Subcutaneous adipose tissue (tissue), 4 donors: Measurements from ENCODE around the gene CACNA1B. TPM values are rescaled to one million over a fixed set of nuclear protein-coding genes. Genes with fewer than 3 reads are reported as not detected.

Experiments
- total RNA-seq, 4 donors: library from RNA; depleted of rRNA; stranded (reverse); fragments of >200 nt; gene quantifications; one replicate each; pipeline ENCODE4 v1.1.0, GENCODE V29; 2016
- TF ChIP-seq, protein P1 (sequence below): fragments of 450-650 bp; IDR thresholded peaks from one replicate; pipeline ENCODE4 v1.5.1; 2016; ENCODE audit warnings: low read depth, mild to moderate bottlenecking, control low read depth, antibody characterized with exemption, moderate library complexity

Gene CACNA1B
- total RNA-seq, 4 donors from 2014 or later = not detected

DNA sequence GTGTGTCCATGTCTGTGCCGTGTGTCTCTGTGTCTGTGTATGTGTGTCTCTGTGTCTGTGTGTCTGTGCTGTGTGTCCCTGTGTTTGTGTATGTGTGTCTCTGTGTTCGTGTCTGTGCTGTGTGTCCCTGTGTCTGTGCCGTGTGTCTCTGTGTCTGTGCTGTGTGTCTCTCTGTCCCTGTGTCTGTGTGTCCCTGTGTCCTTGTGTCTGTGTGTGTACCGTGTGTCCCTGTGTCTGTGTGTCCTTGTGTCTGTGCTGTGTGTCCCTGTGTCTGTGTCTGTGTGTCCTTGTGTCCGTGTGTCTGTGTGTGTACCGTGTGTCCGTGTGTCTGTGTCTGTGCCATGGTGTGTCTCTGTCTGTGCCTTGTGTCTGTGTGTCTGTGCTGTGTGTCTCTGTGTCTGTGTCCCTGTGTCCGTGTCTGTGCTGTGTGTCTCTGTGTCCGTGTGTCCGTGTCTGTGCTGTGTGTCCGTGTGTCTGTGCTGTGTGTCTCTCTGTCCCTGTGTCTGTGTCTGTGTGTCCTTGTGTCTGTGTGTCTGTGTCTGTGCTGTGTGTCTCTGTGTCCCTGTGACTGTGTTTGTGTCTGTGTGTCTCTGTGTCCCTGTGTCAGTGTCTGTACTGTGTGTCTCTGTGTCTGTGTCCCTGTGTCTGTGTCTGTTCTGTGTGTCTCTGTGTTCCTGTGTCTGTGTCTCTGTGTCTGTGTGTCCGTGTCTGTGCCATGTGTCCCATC, 23.2 kb downstream of the CACNA1B start:
- TF ChIP-seq, protein P1, sequence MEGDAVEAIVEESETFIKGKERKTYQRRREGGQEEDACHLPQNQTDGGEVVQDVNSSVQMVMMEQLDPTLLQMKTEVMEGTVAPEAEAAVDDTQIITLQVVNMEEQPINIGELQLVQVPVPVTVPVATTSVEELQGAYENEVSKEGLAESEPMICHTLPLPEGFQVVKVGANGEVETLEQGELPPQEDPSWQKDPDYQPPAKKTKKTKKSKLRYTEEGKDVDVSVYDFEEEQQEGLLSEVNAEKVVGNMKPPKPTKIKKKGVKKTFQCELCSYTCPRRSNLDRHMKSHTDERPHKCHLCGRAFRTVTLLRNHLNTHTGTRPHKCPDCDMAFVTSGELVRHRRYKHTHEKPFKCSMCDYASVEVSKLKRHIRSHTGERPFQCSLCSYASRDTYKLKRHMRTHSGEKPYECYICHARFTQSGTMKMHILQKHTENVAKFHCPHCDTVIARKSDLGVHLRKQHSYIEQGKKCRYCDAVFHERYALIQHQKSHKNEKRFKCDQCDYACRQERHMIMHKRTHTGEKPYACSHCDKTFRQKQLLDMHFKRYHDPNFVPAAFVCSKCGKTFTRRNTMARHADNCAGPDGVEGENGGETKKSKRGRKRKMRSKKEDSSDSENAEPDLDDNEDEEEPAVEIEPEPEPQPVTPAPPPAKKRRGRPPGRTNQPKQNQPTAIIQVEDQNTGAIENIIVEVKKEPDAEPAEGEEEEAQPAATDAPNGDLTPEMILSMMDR = no peak

DNA sequence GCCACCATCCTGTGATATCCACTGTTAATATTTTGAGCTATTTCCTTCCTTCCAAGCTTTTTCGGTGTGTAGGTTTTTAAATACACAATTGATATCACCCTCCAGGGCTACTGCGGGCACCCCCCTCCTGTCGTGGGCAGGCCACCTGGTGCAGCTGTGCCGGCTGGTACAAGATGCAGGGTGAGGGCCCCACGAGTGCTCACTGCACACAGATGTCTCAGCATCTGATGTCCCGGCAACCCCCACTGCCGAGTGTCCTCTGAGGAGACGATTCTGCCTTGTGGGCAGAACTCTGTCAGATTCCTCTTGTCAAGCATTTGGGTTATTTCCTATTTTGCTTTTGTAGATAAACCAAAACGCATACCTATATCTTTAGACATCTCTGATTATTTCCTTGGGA, 25.1 kb downstream of the CACNA1B start:
- TF ChIP-seq, protein P1 = no peak

DNA sequence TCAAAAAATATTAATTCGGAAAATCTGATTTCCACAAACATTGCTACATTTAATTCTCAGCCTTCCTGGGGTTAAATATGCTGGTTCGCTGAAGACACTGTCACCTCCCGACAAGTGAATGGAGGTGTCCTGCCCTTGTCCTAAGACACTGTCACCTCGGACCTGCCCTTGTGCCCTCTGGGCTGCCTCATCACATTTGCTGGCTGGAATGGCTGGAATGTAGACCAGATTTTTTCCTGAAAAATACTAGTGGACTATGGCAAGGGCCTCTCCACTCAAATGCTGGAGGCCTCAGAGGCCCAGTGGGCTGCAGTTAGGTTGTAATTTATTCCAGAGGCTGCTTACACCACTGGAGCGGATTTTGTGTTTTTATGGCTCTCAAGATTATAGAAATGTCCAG, 28.2 kb downstream of the CACNA1B start:
- TF ChIP-seq, protein P1 = no peak

DNA sequence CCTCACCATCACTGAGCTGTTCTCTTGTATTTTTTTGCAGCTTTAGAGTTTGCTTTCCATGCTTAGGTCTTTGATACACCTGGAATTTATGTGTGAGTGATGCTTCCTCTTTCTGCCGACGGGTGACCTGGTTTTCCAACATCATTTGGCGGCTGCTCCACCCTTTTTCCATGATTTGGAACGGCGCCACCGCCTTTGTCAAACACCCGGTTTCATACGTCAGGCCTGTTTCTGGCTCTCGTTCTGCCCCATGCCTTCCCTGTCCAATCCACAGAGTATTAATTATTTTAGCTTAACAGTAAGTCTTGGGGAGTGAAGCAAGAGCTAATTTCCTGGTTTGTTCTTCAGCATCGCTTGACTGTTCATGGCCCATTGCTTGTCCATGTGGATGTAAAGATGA, 30.2 kb downstream of the CACNA1B start:
- TF ChIP-seq, protein P1 = no peak

DNA sequence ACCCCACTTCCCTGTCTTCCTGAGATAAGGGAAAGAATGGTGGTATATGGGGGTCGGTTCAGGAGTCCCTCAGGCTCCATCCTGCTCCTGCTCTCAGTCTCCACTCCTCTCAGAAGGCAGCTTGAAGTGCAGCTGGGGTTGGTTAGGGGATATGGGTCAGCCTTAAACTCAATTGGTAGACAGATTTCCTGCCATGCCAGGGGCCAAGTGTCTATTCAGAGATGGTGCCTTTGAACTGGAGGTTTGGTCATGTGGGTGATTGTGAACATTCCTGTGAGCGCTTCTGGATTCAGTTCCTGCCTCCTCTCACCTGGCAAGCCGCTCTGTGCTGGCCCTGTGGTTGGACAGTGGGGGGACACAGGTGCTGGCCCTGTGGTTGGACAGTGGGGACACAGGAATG, 35.1 kb downstream of the CACNA1B start:
- TF ChIP-seq, protein P1 = no peak

DNA sequence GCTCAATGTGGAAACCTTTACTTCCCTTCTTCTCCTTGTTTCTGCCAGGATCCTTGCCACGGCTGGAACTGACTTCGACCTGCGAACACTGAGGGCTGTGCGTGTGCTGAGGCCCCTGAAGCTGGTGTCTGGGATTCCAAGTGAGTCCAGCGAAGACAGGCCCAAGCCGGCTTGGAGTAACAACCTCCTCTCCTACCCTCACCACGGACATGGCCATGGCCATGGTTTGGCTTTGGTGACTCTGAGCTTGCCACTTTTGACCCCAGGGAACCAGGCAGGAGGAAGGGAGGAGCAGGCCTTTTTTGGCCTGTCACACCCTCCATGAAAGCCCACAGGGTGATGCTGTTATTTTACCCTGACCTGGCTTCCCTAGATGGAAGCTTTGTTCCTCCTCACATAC, 35.5 kb downstream of the CACNA1B start:
- TF ChIP-seq, protein P1 = no peak

DNA sequence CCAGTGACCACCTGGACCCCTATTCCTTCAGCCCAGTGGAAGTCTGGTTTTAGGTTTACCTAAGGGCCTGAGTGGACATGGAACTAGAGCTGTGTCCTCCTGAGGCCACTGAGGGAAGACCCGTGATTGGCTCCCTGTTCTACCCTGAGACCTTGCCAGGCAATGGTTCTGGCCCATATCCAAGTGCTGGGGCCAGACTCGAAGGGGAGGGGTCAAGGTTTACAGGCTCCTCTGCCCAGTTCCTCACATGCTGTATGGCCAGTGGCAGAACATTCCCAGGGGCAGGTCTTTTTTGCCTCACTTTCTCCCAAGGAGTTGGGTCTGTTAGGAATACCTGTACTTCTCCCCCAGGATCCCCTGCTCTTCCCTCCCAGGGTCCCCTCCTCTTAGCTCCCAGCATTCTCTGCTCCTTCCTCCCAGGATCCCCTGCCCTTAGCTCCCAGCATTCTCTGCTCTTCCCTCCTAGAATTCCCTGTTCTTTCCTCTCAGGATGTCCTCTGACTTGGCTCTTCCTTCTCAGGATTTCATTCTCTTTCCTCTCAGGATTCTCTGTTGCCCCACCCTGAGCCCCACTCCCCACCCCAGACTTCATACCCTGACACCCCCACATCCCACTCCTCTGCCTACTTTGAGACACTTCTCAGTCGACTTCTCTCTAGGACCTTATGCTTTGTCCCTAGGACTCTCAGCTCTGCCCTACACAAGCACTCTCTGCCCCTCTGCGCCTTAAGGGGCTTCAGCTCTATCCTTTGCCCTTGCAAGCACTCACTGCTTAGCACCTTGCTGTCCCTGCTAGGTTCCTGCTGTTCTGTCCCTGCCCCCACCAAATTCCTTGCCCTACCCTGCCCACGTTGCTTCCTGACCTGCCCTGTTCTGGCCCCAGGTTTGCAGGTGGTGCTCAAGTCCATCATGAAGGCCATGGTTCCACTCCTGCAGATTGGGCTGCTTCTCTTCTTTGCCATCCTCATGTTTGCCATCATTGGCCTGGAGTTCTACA, 36.5 kb downstream of the CACNA1B start:
- TF ChIP-seq, protein P1 = no peak
